HepG2 (cell line): ENCODE measurements around the gene FUBP3. TPM values are rescaled to one million over a fixed set of nuclear protein-coding genes. Genes with fewer than 3 reads are reported as not detected.

Source experiments
- microRNA-seq: library from miRNA; unstranded; fragments of <30 nt; microRNA quantifications from one replicate; pipeline ENCODE4, GENCODE V29; 2020
- polyA plus RNA-seq, 8 experiments: library from polyadenylated mRNA; depleted of rRNA in 3 of 8; stranded (reverse) in 7 of 8; unstranded in 1 of 8; fragments of >200 nt; fragmentation: Illumina TruSeq in 4 of 8; extraction: Trizol in 4 of 8; gene quantifications; 2 replicates each; pipeline versions ENCODE4 v1.2.1 to v1.2.3, GENCODE V29; 2011 to 2016; ENCODE audit warnings: low read depth in 4 of 8, missing spikeins in 1 of 8, mixed read lengths in 1 of 8; ENCODE audit not compliant: insufficient read depth in 1 of 8
- small RNA-seq, 3 experiments: library from RNA; depleted of rRNA; stranded (forward); fragments of <200 nt; gene quantifications; one replicate each; pipeline ENCODE3, GENCODE V24; 2012; ENCODE audit warnings: low read depth in 2 of 3, low replicate concordance in 1 of 3; ENCODE audit not compliant: insufficient read length in 3 of 3, insufficient read depth in 2 of 3
- total RNA-seq, 5 experiments: library from RNA; depleted of rRNA; stranded (reverse); fragments of >200 nt; fragmentation: Illumina TruSeq; extraction: Trizol; gene quantifications; 2 replicates each; pipeline ENCODE4 v1.2.3, GENCODE V29; 2016; ENCODE audit warnings: low read depth in 1 of 5

The FUBP3 gene
- total and polyA plus RNA-seq, 2 of the 13 experiments (the other 11 are each of a cell fraction or from before 2014, with no cell fraction given) = 28.7 to 40.0 TPM

Small RNA genes lying within 50 kb of the gene (microRNA-seq; reads per million reads assigned to microRNA genes)
- not detected for gene MIR6856

Small RNA genes lying within 50 kb of the gene (small RNA-seq; reads per million reads assigned to genes)
- gene MIR6856 = 0 reads per million in 3 experiments

Other genes starting within 250 kb of the FUBP3 start
- 77.6 and 89.0 TPM in 2 replicates for gene ASS1, start 134.6 kb upstream of the FUBP3 start, total RNA-seq (2016; rRNA removed; fragmentation: Illumina TruSeq; extraction: Trizol)
- 108 and 122 TPM in 2 replicates for gene ASS1, start 134.6 kb upstream of the FUBP3 start, polyA plus RNA-seq (2011; rRNA removed)
- 0.04 TPM in 1 of 2 replicates, not detected in the other for gene PRDM12, start 85.0 kb downstream of the FUBP3 start, total RNA-seq (2016; rRNA removed; fragmentation: Illumina TruSeq; extraction: Trizol)
- gene PRDM12, start 85.0 kb downstream of the FUBP3 start, polyA plus RNA-seq (2011; rRNA removed) = 0.07 and 0.08 TPM in 2 replicates
- 63.8 and 74.2 TPM in 2 replicates for gene EXOSC2, start 114.2 kb downstream of the FUBP3 start, total RNA-seq (2016; rRNA removed; fragmentation: Illumina TruSeq; extraction: Trizol)
- 24.9 and 27.5 TPM in 2 replicates for gene EXOSC2, start 114.2 kb downstream of the FUBP3 start, polyA plus RNA-seq (2011; rRNA removed)